Activated CD8-positive, alpha-beta T cell treated with anti-CD3 and anti-CD28 coated beads, Interleukin-2, amount 10 ng/mL, durations not matched to agents 7 days and 5 days (primary cell): ENCODE data around the gene FSIP1. TPM values are rescaled to one million over a fixed set of nuclear protein-coding genes. Genes with fewer than 3 reads are reported as not detected.

Source experiments
- ATAC-seq: fragments of 150-1000 bp; cut with Tn5 transposase; one replicate; pipeline ENCODE4 v1.10.0; 2021; ENCODE audit warnings: moderate library complexity
- CTCF ChIA-PET: fragments of 350-600 bp; sonication (Branson Sonifier 250); formaldehyde crosslinking; loops from one replicate; lab custom pipeline; 2021; ENCODE audit warnings: antibody characterized with exemption; lab: Charles Lee
- POLR2A ChIA-PET: fragments of 350-600 bp; sonication (Branson Sonifier 250); formaldehyde crosslinking; loops from one replicate; lab custom pipeline; 2021; ENCODE audit warnings: antibody characterized with exemption; lab: Charles Lee
- DNase-seq: peaks from one replicate; pipeline ENCODE4 v3.0.0-alpha.2; 2020
- H3K27ac Mint-ChIP-seq: one replicate; pipeline ENCODE4 v1.8.0; 2021; ENCODE audit warnings: mild to moderate bottlenecking, mixed read lengths
- H3K27me3 Mint-ChIP-seq: one replicate; pipeline ENCODE4 v1.8.0; 2021; ENCODE audit warnings: low read depth, mixed read lengths
- H3K36me3 Mint-ChIP-seq: one replicate; pipeline ENCODE4 v1.8.0; 2021; ENCODE audit warnings: low read depth, mixed read lengths
- H3K4me1 Mint-ChIP-seq: one replicate; pipeline ENCODE4 v1.8.0; 2021; ENCODE audit warnings: low read depth, mixed read lengths
- H3K4me3 Mint-ChIP-seq: one replicate; pipeline ENCODE4 v1.8.0; 2021; ENCODE audit warnings: mild to moderate bottlenecking, mixed read lengths
- H3K9me3 Mint-ChIP-seq: one replicate; pipeline ENCODE4 v1.8.0; 2022; ENCODE audit warnings: mixed read lengths; ENCODE audit not compliant: insufficient read depth
- total RNA-seq, 2 experiments: library from RNA; stranded (reverse); gene quantifications; one replicate each; pipeline ENCODE4 v1.2.3, GENCODE V29; 2021

Gene FSIP1
- total RNA-seq, 2 experiments from 2014 or later: 0.73 to 1.0 TPM

DNA sequence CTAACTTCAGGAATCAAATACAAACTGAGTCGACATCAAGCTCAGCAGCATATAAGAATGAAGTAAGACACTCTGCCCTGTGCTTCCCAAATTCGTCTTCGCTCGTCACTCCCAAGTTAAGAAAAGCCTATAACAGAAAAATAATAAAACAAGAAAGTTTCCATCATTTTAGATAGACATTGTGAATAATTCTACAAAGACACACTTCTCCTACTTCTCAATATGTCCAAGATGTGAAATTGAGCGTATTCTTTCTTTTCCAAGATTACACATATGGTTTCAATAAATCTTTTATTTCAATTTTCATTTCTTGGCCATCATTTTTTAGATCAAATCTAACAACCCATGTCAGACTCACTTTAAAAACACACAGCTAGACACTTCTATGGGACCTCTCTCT is 85.1 kb downstream of the FSIP1 start:
- DNase-seq (no peak), ATAC-seq (no peak)
- Mint-ChIP-seq H3K4me3 (no peak overlapping the region), H3K36me3 (no peaks in the 10 kb centered on the region), H3K9me3 (no peaks in the 10 kb centered on the region), H3K27ac (no peak overlapping the region), H3K4me1 (no peaks in the 10 kb centered on the region), H3K27me3 (peaks cover 14% of the 10 kb centered on the region)
- ChIA-PET CTCF (interaction anchor here (1.0 kb wide), 1 partner anchor 11 kb away, joined by 3 read pairs; no protein-coding TSS in a partner anchor), POLR2A (no interaction called here)

DNA sequence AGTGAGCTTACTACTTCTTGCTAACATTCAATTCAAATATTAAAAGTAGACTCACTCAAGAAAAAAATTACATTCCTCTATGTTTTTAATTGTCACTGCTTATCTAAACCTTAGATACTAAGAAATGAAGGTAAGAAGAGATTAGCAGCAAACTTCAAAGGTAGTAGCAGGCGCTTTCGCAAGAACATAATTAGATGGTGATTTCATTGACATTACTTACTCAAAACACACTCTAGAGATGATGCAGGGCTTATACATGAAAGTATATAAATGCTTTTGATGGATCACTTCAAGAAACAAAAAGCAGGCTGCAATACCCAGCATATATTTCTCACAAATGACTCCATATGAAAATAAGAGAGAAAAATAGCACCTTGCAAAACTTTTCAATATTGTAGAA is 86.8 kb downstream of the FSIP1 start:
- Mint-ChIP-seq H3K4me1 (peaks cover 3% of the 10 kb centered on the region), H3K9me3 (no peaks in the 10 kb centered on the region), H3K27me3 (peaks cover 16% of the 10 kb centered on the region), H3K36me3 (no peaks in the 10 kb centered on the region), H3K4me3 (no peak overlapping the region), H3K27ac (no peak overlapping the region)
- ATAC-seq: no peak
- no peak for DNase-seq
- ChIA-PET CTCF (no interaction called here), POLR2A (no interaction called here)

DNA sequence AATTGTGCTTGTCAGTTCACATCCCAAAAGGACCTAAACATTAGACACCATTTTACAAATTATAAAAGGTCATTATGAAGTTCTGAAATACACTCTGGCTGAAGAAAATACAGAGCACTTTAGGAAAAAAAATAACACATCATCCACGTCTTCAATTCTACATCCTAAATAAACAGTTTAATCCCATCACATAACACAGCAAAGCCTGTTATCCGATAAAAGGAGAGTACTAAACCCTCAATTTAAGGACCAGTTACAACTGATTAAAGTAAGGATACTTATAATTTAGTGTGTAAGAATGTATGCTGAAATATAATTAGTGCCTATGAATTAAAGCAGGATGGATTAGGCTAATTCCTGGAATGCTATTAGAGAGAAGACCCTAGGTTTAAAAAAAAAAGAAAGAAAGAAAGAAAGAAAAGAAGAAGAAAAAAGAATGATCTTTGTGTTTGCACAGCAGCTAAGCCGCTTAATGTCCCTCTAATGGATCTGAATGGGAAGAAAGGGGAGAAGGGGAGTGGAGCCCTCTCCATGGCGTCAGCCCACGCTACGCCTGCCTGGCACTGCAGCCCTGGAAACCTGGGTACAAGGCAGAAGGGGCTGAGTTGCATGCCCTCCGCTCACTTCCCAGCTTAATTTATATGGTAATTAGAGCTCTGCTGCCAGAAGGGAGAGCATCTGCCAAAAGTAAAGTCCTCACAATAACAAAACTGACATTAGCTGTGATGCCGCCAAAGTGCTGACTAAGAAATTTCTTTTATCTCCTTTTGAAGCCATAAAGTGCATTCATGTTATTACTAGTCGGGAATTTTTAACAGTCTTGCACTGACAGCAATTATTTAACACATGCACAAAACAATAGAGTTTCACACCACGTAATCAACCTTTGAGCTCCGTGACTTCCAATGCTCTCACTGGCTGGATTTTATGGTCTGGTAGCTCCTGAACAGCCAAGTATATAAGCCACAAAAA is 90.0 kb downstream of the FSIP1 start:
- no peaks in the 10 kb centered on the region for H3K36me3 Mint-ChIP-seq

DNA sequence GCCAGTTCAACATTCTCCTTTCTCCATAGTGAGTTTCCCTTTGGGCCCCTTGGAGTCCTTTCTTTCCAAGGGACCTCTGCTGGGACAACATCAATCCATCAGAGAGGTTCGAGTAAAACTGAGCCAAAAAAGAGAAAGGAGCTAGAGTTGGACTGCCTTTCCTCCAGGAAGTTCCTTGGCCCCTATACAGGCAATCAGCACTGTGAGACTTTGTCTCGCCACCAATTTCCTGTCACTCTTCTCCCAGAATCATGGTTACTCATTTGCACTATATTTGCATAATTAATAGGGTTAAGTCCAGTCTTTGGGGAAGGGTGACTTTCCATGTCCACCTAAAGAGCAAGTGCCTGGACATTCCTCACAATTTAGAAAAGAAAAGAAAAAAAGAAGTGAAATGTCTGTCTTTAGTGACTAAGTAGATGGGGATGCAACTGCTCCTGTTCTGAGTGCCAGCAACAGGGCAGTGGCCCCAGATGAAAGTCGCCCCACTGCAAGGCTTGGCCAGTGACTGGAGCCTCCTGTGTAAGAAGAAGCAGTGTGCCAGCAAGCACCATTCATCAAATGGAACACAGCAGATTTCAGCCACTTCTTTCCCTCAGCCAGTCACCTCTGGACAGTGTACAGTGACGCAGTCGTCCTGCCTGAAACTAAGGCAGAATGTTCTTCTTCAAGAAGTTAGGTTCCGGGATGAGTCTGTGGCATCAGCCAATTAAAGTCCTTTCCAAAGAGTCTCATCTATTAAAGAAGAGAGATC is 91.6 kb downstream of the FSIP1 start:
- ATAC-seq (no peak), DNase-seq (no peak)
- Mint-ChIP-seq H3K27ac (no peak overlapping the region), H3K27me3 (peaks cover 16% of the 10 kb centered on the region), H3K9me3 (no peaks in the 10 kb centered on the region), H3K4me3 (no peak overlapping the region), H3K4me1 (peaks cover 6% of the 10 kb centered on the region), H3K36me3 (no peaks in the 10 kb centered on the region)
- ChIA-PET CTCF (interaction anchor here (1.8 to 2.0 kb wide), 2 partner anchors 60 to 66 kb away, joined by 4 to 6 read pairs; no protein-coding TSS in a partner anchor), POLR2A (no interaction called here)

More for the DNA sequence above, 90.0 kb downstream of the FSIP1 start:
- H3K27ac Mint-ChIP-seq: no peak overlapping the region
- POLR2A ChIA-PET: no interaction called here
- CTCF ChIA-PET: interaction anchor here (0.6 to 2.0 kb wide), 5 partner anchors 9 to 182 kb away, joined by 3 to 7 read pairs (median 3); no protein-coding TSS in a partner anchor
- H3K4me1 Mint-ChIP-seq: peaks cover 6% of the 10 kb centered on the region
- ATAC-seq: no peak
- no peaks in the 10 kb centered on the region for H3K9me3 Mint-ChIP-seq
- H3K4me3 Mint-ChIP-seq: no peak overlapping the region
- no peak for DNase-seq
- H3K27me3 Mint-ChIP-seq: peaks cover 20% of the 10 kb centered on the region

DNA sequence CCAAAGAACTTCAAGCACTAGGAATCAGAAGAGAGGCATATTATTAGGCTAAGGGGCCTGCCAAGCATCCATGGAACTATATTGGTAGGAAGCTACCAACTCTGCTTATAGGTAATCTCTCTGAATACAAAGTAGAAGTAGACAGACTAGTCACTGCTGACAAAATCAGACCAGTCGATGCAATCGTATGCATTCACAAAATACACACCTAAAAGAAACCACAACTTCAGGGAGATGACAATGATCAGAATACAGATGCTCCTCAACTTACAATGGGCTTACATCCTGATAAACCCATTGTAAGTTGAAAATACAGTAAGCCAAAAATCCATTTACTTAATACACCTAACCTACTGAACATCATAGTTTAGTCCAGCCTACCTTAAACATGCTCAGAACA is 94.7 kb downstream of the FSIP1 start:
- H3K4me1 Mint-ChIP-seq: peaks cover 13% of the 10 kb centered on the region
- H3K27ac Mint-ChIP-seq: no peak overlapping the region
- CTCF ChIA-PET: interaction anchor here (0.6 to 5.9 kb wide), 6 partner anchors 19 to 981 kb away, joined by 3 to 102 read pairs (median 6); no protein-coding TSS in a partner anchor
- H3K4me3 Mint-ChIP-seq: no peak overlapping the region
- POLR2A ChIA-PET: no interaction called here
- DNase-seq (no peak), ATAC-seq (no peak)
- H3K36me3 Mint-ChIP-seq: no peaks in the 10 kb centered on the region
- H3K27me3 Mint-ChIP-seq: peaks cover 19% of the 10 kb centered on the region
- H3K9me3 Mint-ChIP-seq: no peaks in the 10 kb centered on the region

DNA sequence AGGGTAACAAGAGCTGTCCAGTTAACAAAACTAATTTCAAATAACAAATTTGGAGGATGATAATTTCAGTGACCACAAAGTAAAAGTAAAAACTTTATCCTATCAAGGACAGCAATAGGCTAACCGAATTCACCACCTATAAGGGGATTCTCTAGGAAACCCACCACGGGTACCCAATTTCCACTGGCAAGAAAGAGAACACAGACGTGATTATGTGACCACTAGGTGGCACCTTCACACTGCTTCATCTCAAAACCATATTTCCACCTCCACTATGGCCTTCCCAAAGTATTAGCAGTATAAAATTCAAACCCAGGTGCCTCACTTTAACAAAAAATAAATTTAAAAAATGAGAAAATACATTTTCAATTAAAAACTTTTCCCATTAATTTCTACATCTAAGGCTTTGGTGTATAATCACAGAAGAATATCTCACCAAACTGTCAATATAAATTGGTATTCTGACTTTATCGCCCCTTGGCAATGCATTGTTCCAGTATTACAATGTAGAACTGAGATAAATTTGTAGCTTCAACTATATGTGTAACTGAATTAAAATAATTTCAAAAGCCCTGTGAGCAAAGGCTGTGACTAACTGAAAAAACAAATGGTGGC is 96.5 kb downstream of the FSIP1 start:
- peaks cover 13% of the 10 kb centered on the region for H3K4me1 Mint-ChIP-seq
- H3K4me3 Mint-ChIP-seq: no peak overlapping the region
- no peak for ATAC-seq
- DNase-seq: peak; percentile 53
- ChIA-PET CTCF (interaction anchor here (0.6 to 5.9 kb wide), 48 partner anchors 11 to 979 kb away, joined by 3 to 102 read pairs (median 4); partner anchors contain the start of gene THBS1), POLR2A (no interaction called here)
- no peaks in the 10 kb centered on the region for H3K36me3 Mint-ChIP-seq
- H3K9me3 Mint-ChIP-seq: no peaks in the 10 kb centered on the region
- no peak overlapping the region for H3K27ac Mint-ChIP-seq
- H3K27me3 Mint-ChIP-seq: peaks cover 13% of the 10 kb centered on the region

DNA sequence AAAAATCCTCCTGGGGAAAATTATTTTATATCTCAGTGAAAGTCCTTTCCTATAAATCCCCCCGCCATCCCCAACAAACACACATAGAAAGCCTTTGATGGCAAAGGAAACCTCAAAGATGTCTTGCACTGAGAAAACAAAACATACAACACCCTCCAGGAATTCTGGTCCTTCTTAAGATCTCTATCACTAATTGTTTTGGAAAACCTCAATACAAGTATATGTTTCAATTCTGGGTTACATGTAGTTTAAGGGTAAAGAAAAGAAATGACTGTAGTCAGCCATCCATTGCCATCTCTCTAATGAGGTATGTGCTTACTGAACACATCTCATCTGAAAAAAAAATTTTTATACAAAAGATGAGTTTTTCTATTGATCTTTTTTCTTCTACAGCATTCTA is 97.3 kb downstream of the FSIP1 start:
- Mint-ChIP-seq H3K27me3 (peaks cover 13% of the 10 kb centered on the region), H3K9me3 (no peaks in the 10 kb centered on the region), H3K4me3 (no peak overlapping the region), H3K4me1 (peaks cover 7% of the 10 kb centered on the region), H3K36me3 (no peaks in the 10 kb centered on the region), H3K27ac (no peak overlapping the region)
- POLR2A ChIA-PET: no interaction called here
- no peak for DNase-seq
- CTCF ChIA-PET: interaction anchor here (0.6 to 5.9 kb wide), 39 partner anchors 12 to 360 kb away, joined by 3 to 102 read pairs (median 4); partner anchors contain the start of gene THBS1
- ATAC-seq: no peak

DNA sequence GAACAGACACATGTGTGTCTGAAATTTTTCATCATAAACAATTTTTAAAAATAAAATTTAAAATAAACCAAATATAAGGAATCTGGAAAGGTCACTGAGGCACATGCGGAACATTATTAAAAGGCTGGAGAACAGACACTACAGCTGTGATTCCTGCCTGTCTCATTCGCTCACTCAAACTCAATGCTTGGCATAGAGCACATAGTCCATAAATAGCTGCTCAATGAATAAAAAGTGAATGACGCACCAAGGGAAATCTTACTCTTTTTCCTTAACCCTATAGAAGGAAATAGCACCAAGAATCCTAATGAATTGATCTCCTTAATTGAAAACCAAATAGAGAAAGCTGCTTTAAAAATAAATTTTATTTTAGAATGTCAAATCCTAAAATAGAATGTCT is 98.4 kb downstream of the FSIP1 start:
- DNase-seq (no peak), ATAC-seq (no peak)
- no peak overlapping the region for H3K4me3 Mint-ChIP-seq
- peaks cover 9% of the 10 kb centered on the region for H3K27me3 Mint-ChIP-seq
- ChIA-PET CTCF (interaction anchor here (0.8 to 5.9 kb wide), 4 partner anchors 43 to 190 kb away, joined by 3 to 102 read pairs (median 25); no protein-coding TSS in a partner anchor), POLR2A (no interaction called here)
- no peaks in the 10 kb centered on the region for H3K36me3 Mint-ChIP-seq
- no peak overlapping the region for H3K27ac Mint-ChIP-seq
- peaks cover 7% of the 10 kb centered on the region for H3K4me1 Mint-ChIP-seq
- H3K9me3 Mint-ChIP-seq: no peaks in the 10 kb centered on the region

DNA sequence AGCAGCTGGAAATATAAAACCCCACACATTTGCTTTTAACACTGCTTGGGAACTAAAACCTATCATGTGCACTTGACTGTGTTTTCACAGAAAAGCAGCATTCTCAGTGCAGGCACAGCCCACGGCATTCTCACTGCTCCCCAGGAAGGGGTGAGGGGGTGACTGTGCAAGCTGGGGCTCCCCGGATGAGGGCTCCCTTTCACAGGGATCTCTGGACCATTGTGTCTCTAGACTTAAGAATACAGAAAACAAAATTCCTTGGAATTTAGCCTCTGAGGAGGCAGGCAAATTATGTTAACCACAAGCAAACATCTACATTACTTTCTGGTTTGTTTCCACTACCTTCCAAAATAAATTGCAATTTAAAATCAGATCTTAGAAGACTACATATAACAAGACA is 100.3 kb downstream of the FSIP1 start:
- ChIA-PET POLR2A (no interaction called here), CTCF (interaction anchor here (0.6 to 4.1 kb wide), 2 partner anchors 75 to 88 kb away, joined by 3 to 18 read pairs; no protein-coding TSS in a partner anchor)
- H3K9me3 Mint-ChIP-seq: no peaks in the 10 kb centered on the region
- peaks cover 9% of the 10 kb centered on the region for H3K27me3 Mint-ChIP-seq
- H3K27ac Mint-ChIP-seq: no peak overlapping the region
- H3K4me3 Mint-ChIP-seq: no peak overlapping the region
- ATAC-seq (no peak), DNase-seq (no peak)
- no peaks in the 10 kb centered on the region for H3K36me3 Mint-ChIP-seq
- peaks cover 7% of the 10 kb centered on the region for H3K4me1 Mint-ChIP-seq

DNA sequence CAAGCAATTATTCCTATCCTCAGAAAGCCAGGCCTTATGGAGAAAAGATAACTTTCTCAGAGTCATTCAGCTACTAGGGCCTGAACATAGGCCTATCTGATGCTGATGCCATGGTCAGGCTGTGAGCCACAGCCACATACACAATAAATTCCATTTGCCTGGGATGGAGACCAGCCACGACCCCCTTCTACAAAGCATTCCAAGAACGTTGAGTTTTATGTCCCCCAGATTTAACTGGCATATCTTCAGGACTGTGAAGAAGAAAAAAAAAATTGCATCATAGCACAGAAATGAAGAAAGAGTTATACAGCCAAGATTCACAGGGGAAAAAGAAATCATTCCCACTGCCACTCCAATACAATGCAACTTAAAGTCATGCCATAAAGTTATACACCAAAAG is 101.8 kb downstream of the FSIP1 start:
- no peak overlapping the region for H3K4me3 Mint-ChIP-seq
- ATAC-seq (no peak), DNase-seq (no peak)
- H3K36me3 Mint-ChIP-seq: no peaks in the 10 kb centered on the region
- ChIA-PET POLR2A (no interaction called here), CTCF (interaction anchor here (0.7 to 4.1 kb wide), 3 partner anchors 9 to 76 kb away, joined by 3 to 18 read pairs (median 5); no protein-coding TSS in a partner anchor)
- no peaks in the 10 kb centered on the region for H3K9me3 Mint-ChIP-seq
- H3K27ac Mint-ChIP-seq: no peak overlapping the region
- H3K4me1 Mint-ChIP-seq: peaks cover 5% of the 10 kb centered on the region
- peaks cover 9% of the 10 kb centered on the region for H3K27me3 Mint-ChIP-seq

DNA sequence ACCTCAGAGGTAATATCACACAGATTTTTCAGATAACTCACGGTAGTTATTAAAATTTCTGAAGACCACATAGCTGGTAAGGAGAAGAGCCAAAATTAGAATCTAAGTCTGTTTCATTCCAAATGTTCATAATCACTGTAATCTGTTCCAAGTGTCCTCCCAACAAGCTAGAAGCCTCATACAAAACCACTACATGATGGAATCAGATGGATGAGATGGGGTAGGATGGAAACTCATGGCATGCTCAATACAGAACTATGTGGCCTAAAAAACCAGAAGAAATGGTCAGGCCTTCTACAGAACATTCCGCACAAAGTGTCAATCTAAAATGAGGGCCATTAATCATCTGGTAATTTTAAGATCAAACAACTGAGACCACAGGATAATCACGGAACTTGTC is 110.0 kb downstream of the FSIP1 start:
- no peak for DNase-seq
- Mint-ChIP-seq H3K27ac (no peak overlapping the region), H3K27me3 (peaks cover 11% of the 10 kb centered on the region), H3K36me3 (no peaks in the 10 kb centered on the region), H3K4me1 (no peaks in the 10 kb centered on the region), H3K9me3 (no peaks in the 10 kb centered on the region), H3K4me3 (no peak overlapping the region)
- CTCF ChIA-PET: interaction anchor here (1.4 to 2.1 kb wide), 2 partner anchors 9 to 90 kb away, joined by 4 to 5 read pairs; no protein-coding TSS in a partner anchor
- no peak for ATAC-seq
- POLR2A ChIA-PET: no interaction called here
